DND-41 (cell line): ENCODE results near the gene RHOT1.
"Not testable (repeated sequence)": the region's sequence is repeated elsewhere in the genome, so short reads cannot be mapped to it uniquely, and the experiment has no call there.

ENCODE experiments used
- EZH2 ChIP-seq: IDR thresholded peaks from 3 replicates; pipeline ENCODE4 v1.6.1; 2012; ENCODE audit warnings: borderline replicate concordance, low read depth, mild to moderate bottlenecking, moderate library complexity, low read length, inconsistent platforms; ENCODE audit not compliant: severe bottlenecking
- TF ChIP-seq, protein P1 (sequence below): IDR thresholded peaks from 2 replicates; pipeline ENCODE4 v1.5.1; 2012; ENCODE audit warnings: borderline replicate concordance, low read length, moderate library complexity, mild to moderate bottlenecking; ENCODE audit not compliant: poor library complexity, severe bottlenecking; ENCODE audit errors: extremely low read depth

DNA sequence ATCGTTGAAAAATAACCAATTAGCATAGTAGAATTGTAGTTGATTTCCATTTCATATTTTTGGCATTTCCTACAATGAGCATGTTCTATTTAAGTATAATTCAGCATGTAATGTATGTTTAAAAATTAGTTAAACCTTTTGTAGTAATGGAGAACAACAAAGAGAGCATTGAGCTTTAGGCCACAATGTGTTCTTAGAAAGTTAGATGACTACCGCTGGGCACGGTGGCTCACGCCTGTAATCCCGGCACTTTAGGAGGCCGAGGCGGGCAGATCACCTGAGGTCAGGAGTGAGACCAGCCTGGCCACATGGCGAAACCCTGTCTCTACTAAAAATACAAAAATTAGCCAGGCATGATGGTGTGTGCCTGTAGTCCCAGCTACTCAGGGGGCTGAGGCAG is 42.0 kb upstream of the RHOT1 start:
- TF ChIP-seq, protein P1, sequence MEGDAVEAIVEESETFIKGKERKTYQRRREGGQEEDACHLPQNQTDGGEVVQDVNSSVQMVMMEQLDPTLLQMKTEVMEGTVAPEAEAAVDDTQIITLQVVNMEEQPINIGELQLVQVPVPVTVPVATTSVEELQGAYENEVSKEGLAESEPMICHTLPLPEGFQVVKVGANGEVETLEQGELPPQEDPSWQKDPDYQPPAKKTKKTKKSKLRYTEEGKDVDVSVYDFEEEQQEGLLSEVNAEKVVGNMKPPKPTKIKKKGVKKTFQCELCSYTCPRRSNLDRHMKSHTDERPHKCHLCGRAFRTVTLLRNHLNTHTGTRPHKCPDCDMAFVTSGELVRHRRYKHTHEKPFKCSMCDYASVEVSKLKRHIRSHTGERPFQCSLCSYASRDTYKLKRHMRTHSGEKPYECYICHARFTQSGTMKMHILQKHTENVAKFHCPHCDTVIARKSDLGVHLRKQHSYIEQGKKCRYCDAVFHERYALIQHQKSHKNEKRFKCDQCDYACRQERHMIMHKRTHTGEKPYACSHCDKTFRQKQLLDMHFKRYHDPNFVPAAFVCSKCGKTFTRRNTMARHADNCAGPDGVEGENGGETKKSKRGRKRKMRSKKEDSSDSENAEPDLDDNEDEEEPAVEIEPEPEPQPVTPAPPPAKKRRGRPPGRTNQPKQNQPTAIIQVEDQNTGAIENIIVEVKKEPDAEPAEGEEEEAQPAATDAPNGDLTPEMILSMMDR = not testable (repeated sequence)
- not testable (repeated sequence) for TF ChIP-seq EZH2
